ENCODE data around the gene OPA3.
A peak's percentile ranks its signal among the peaks of the same experiment; 100 is the strongest.

Gene OPA3

GRCh38 chr19:45483033-45483432 lies 101.6 kb downstream of the OPA3 start:
- DNase-seq (ENCODE audit: low read depth, low spot score) = no peak

- DNase-seq (ENCODE audit: low read depth, low spot score) = peak; percentile 81
Observed at GRCh38 chr19:45478454-45479238, 106.0 kb downstream of the OPA3 start.

GRCh38 chr19:45477713-45478453 lies 106.7 kb downstream of the OPA3 start:
- DNase-seq (ENCODE audit: low read depth, low spot score) = no peak
